DOHH2 (cell line): ENCODE data around the gene SOX5.

Source experiments
- H3F3A ChIP-seq: fragments of 200-600 bp; sonication (generic), shearing (Covaris generic); 2 replicates; pipeline ENCODE4 v1.6.0; 2016; ENCODE audit warnings: antibody characterized with exemption, mild to moderate bottlenecking; ENCODE audit not compliant: control insufficient read depth, insufficient read depth
- H3K27ac ChIP-seq: fragments of 200-600 bp; sonication (generic); 2 replicates; pipeline ENCODE4 v1.5.1; 2014; ENCODE audit warnings: low read depth, mild to moderate bottlenecking, low read length, moderate library complexity
- H3K27me3 ChIP-seq: fragments of 200-600 bp; sonication (generic); 2 replicates; pipeline ENCODE4 v1.6.1; 2014; ENCODE audit warnings: mild to moderate bottlenecking, low read length, mixed read lengths; ENCODE audit not compliant: control insufficient read depth
- H3K36me3 ChIP-seq: fragments of 200-600 bp; sonication (generic); 2 replicates; pipeline ENCODE4 v1.6.1; 2014; ENCODE audit warnings: mild to moderate bottlenecking, low read length, moderate library complexity, mixed read lengths; ENCODE audit not compliant: control insufficient read depth
- H3K4me1 ChIP-seq: fragments of 200-600 bp; sonication (generic); 2 replicates; pipeline ENCODE4 v1.6.1; 2014; ENCODE audit warnings: mild to moderate bottlenecking, low read length, mixed read lengths; ENCODE audit not compliant: control insufficient read depth
- H3K4me2 ChIP-seq: fragments of 200-600 bp; sonication (generic); 2 replicates; pipeline ENCODE4 v1.6.0; 2014; ENCODE audit warnings: mild to moderate bottlenecking, low read length, moderate library complexity
- H3K4me3 ChIP-seq: fragments of 200-600 bp; sonication (generic); 2 replicates; pipeline ENCODE4 v1.5.1; 2014; ENCODE audit warnings: mild to moderate bottlenecking, low read length, mixed read lengths
- H3K79me2 ChIP-seq: fragments of 200-600 bp; sonication (generic); 2 replicates; pipeline ENCODE4 v1.6.1; 2014; ENCODE audit warnings: mild to moderate bottlenecking, low read length, mixed read lengths; ENCODE audit not compliant: control insufficient read depth
- H3K9me2 ChIP-seq: fragments of 200-600 bp; sonication (generic); replicated peaks from 2 replicates; pipeline ENCODE4 v1.6.1; 2014; ENCODE audit warnings: mild to moderate bottlenecking, low read length, mixed read lengths; ENCODE audit not compliant: control insufficient read depth
- H3K9me3 ChIP-seq: fragments of 200-600 bp; sonication (generic); 2 replicates; pipeline ENCODE4 v1.6.1; 2014; ENCODE audit warnings: antibody characterized with exemption, low read length, mixed read lengths; ENCODE audit not compliant: control insufficient read depth, insufficient read depth
- H4K20me1 ChIP-seq: fragments of 200-600 bp; sonication (generic); 2 replicates; pipeline ENCODE4 v1.6.0; 2014; ENCODE audit warnings: low read depth, mild to moderate bottlenecking, antibody characterized with exemption, low read length, moderate library complexity; ENCODE audit not compliant: control insufficient read depth, insufficient read depth
- EZH2phosphoT487 ChIP-seq: fragments of 200-600 bp; sonication (generic); IDR thresholded peaks from 2 replicates; pipeline ENCODE4 v1.6.1; 2017; ENCODE audit warnings: borderline replicate concordance, mild to moderate bottlenecking, antibody characterized with exemption, low read length, moderate library complexity, mixed read lengths
- TF ChIP-seq, protein P1 (sequence below): fragments of 200-600 bp; sonication (generic); IDR thresholded peaks from one replicate; pipeline ENCODE4 v1.5.1; 2014; ENCODE audit warnings: antibody characterized with exemption, mild to moderate bottlenecking, low read depth, low read length; ENCODE audit not compliant: poor library complexity, severe bottlenecking

SOX5 gene

GRCh38 chr12:23585156-23585781 is 364.2 kb downstream of the SOX5 start:
- no peaks in the 10 kb centered on the region for H3K9me2 ChIP-seq
- H3K4me3 ChIP-seq: no peak overlapping the region
- H3K27ac ChIP-seq: no peak overlapping the region

GRCh38 chr12:23581913-23582312 is 367.6 kb downstream of the SOX5 start:
- no peak for TF ChIP-seq EZH2phosphoT487
- TF ChIP-seq, protein P1, sequence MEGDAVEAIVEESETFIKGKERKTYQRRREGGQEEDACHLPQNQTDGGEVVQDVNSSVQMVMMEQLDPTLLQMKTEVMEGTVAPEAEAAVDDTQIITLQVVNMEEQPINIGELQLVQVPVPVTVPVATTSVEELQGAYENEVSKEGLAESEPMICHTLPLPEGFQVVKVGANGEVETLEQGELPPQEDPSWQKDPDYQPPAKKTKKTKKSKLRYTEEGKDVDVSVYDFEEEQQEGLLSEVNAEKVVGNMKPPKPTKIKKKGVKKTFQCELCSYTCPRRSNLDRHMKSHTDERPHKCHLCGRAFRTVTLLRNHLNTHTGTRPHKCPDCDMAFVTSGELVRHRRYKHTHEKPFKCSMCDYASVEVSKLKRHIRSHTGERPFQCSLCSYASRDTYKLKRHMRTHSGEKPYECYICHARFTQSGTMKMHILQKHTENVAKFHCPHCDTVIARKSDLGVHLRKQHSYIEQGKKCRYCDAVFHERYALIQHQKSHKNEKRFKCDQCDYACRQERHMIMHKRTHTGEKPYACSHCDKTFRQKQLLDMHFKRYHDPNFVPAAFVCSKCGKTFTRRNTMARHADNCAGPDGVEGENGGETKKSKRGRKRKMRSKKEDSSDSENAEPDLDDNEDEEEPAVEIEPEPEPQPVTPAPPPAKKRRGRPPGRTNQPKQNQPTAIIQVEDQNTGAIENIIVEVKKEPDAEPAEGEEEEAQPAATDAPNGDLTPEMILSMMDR: no peak
- Histone ChIP-seq H3K9me3 (no peaks in the 10 kb centered on the region), H3F3A (no peaks in the 10 kb centered on the region), H3K36me3 (no peaks in the 10 kb centered on the region), H3K9me2 (no peaks in the 10 kb centered on the region), H3K4me2 (no peak overlapping the region), H3K4me3 (no peak overlapping the region), H3K79me2 (no peaks in the 10 kb centered on the region), H3K4me1 (no peaks in the 10 kb centered on the region), H3K27ac (no peak overlapping the region), H4K20me1 (no peaks in the 10 kb centered on the region), H3K27me3 (no peaks in the 10 kb centered on the region)

More at GRCh38 chr12:23585156-23585781, 364.2 kb downstream of the SOX5 start:
- Histone ChIP-seq H3K27me3 (no peaks in the 10 kb centered on the region), H3K36me3 (no peaks in the 10 kb centered on the region), H3K9me3 (no peaks in the 10 kb centered on the region), H3K4me2 (no peak overlapping the region), H3K4me1 (no peaks in the 10 kb centered on the region), H3F3A (no peaks in the 10 kb centered on the region), H3K79me2 (no peaks in the 10 kb centered on the region), H4K20me1 (no peaks in the 10 kb centered on the region)
- TF ChIP-seq, protein P1: no peak
- TF ChIP-seq EZH2phosphoT487: no peak

- Histone ChIP-seq H4K20me1 (no peaks in the 10 kb centered on the region), H3K27ac (no peak overlapping the region)
- TF ChIP-seq, protein P1: no peak
- no peak for TF ChIP-seq EZH2phosphoT487
These were observed 370.2 kb downstream of the SOX5 start for GRCh38 chr12:23579257-23579656.

More at GRCh38 chr12:23579257-23579656, 370.2 kb downstream of the SOX5 start:
- no peaks in the 10 kb centered on the region for H3K27me3 ChIP-seq
- no peaks in the 10 kb centered on the region for H3K36me3 ChIP-seq
- no peaks in the 10 kb centered on the region for H3K9me2 ChIP-seq
- no peaks in the 10 kb centered on the region for H3F3A ChIP-seq
- H3K9me3 ChIP-seq: no peaks in the 10 kb centered on the region
- H3K79me2 ChIP-seq: no peaks in the 10 kb centered on the region
- no peaks in the 10 kb centered on the region for H3K4me1 ChIP-seq
- no peak overlapping the region for H3K4me3 ChIP-seq
- no peak overlapping the region for H3K4me2 ChIP-seq
